ENCODE data around the gene GNAI2.
A peak's percentile ranks its signal among the peaks of the same experiment; 100 is the strongest.
"Not testable (repeated sequence)": the region's sequence is repeated elsewhere in the genome, so short reads cannot be mapped to it uniquely, and the experiment has no call there.

GNAI2 gene

DNA sequence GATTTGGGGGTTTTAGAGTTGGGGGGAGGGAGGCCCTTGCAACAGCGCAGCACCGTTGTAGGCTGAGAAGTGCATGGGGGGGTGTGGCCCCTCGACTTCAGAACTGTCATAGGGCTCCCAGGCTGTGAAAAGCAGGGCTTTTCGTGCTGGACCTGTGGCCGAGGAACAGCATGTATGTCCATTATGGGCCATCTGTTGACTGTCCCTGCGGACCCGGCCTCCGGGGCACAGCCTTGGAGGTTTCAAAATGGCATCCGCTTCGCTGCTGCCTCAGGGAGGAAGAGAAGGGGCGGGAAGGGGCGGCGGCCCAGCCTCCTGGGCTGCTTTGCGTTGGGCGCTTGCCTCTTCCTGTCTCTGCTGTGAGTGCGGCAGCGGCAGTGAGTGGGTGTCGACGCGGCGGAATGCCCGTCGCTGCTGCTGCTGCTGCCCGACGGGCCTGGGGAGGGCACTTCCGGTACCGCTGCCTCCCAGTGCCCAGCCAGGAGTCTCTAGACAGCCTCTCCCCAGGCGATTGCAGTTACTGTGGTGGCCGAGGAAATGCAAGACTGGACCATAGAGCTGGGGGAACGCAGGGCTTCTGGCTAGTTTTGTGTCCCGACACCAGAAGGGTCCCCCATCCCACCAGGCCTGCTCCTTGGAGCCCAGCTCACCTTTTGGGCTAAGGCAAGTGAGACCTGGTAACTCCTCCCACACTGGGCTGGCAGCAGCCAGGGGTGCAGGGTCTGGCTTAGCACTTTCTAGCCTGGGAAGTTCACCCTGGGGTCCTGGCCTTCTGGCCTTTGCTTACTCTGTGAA, 1.9 kb downstream of the GNAI2 start:
- in situ Hi-C loops (cut with MboI; ENCODE audit: low sequenced_read_pairs) = no loop called here
- Histone ChIP-seq H3K27me3 (ENCODE audit: low read depth) (no peaks in the 10 kb centered on the region), H3K36me3 (replicated peaks) (peaks cover 21% of the 10 kb centered on the region), H3K4me3 (peak overlapping the region; percentile 74), H3K9me3 (no peaks in the 10 kb centered on the region), H3K4me1 (peaks cover 22% of the 10 kb centered on the region)
- peak; percentile 67 to 84 for DNase-seq (ENCODE audit: low spot score in 2 of 2)

DNA sequence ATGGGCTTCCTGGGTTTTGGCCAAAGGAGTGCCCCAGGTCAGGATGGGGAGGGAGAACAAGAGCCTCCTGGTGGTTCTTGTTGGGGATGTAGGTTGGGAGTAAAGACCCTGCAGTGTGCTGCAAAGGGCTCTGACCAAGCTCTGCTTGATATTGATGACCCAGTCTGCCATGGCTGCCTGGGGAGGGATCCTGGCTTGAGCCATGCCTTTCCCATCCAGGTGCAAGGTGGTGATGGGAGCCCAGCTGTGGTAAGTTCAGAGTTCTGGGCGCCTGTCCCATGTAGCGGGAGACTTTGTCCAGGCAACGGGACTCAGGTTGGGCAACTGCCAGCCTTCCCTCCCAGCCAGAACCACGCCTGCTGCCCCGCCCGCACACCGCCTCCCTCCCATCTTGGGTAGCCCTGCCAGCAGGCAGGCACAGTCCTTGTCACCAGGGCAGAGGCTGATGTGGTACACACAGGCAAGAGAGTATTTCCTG, 2.6 kb downstream of the GNAI2 start:
- H3K27me3 ChIP-seq (ENCODE audit: low read depth) = no peaks in the 10 kb centered on the region
- DNase-seq (ENCODE audit: low spot score in 2 of 2) = peak in 1 of 2 experiments; percentile 50
- no peaks in the 10 kb centered on the region for H3K9me3 ChIP-seq
- peaks cover 22% of the 10 kb centered on the region for H3K4me1 ChIP-seq
- peak overlapping the region; percentile 74 for H3K4me3 ChIP-seq
- H3K36me3 ChIP-seq (replicated peaks) = peaks cover 21% of the 10 kb centered on the region
- in situ Hi-C loops (cut with MboI; ENCODE audit: low sequenced_read_pairs) = no loop called here

DNA sequence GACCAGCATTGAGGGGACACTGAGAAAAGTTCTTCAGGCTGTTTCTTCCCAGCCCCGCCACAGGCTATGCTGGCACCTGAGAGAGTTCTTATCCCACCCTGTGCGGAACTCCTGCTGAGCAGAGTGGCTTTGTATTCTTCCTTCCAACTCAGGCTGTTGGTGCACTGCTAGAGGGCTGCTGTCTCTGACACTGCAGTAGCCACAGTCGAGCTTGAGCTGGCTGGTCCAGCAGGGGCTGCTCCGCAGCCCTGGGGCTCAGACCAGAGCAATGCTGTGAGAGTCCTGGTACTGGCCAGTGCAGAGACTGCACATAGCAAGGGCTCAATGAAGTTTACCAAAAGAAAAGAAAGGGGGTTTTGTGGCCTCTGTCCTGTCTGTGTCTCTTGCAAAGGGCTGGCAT, 3.6 kb downstream of the GNAI2 start:
- no peaks in the 10 kb centered on the region for H3K27me3 ChIP-seq (ENCODE audit: low read depth)
- DNase-seq (ENCODE audit: low spot score in 2 of 2) = no peak
- H3K36me3 ChIP-seq (replicated peaks) = peaks cover 21% of the 10 kb centered on the region
- peaks cover 22% of the 10 kb centered on the region for H3K4me1 ChIP-seq
- no peaks in the 10 kb centered on the region for H3K9me3 ChIP-seq
- in situ Hi-C loops (cut with MboI; ENCODE audit: low sequenced_read_pairs) = no loop called here
- no peak overlapping the region for H3K4me3 ChIP-seq

GRCh38 chr3:50241163-50241562, 5.2 kb downstream of the GNAI2 start:
- Histone ChIP-seq H3K4me1 (peaks cover 26% of the 10 kb centered on the region), H3K27me3 (ENCODE audit: low read depth) (no peaks in the 10 kb centered on the region), H3K36me3 (replicated peaks) (peaks cover 21% of the 10 kb centered on the region), H3K4me3 (no peak overlapping the region), H3K9me3 (no peaks in the 10 kb centered on the region)
- in situ Hi-C loops (cut with MboI; ENCODE audit: low sequenced_read_pairs) = no loop called here
- peak; percentile 81 to 97 for DNase-seq (ENCODE audit: low spot score in 2 of 2)

DNA sequence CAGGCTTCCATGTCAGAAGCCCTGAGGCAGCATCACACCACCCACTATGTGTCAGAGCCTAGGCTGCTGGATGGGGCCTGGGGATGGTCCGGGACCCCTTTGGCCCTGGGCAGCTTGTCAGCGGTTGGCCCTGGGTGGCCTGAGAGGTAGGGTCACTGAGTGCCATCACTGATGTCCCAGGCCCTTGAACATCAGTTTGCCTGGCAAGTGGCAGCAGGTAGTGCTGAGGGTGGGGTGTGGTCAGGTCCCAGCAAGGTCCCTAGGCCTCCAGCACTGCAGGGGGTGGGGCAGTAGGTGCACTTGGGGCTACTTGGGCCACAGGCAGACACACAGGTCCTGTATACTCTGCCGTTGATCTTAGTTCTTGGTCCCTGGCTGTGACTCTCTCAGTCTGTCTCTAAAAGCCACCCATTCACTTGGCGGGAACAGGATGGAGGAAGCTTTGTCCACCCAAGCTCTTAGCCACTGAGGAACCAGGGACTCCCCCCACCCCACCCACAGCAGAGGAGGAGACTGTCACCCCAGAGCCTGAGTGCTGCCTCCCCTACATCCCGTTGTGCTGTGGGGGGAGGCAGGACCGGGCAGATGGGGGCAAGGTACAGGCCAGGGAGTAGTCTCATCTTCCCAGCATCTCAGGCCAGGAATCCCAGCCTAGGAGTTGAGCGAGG, 5.8 kb downstream of the GNAI2 start:
- in situ Hi-C loops (cut with MboI; ENCODE audit: low sequenced_read_pairs) = no loop called here
- Histone ChIP-seq H3K4me1 (peaks cover 30% of the 10 kb centered on the region), H3K27me3 (ENCODE audit: low read depth) (no peaks in the 10 kb centered on the region), H3K36me3 (replicated peaks) (peaks cover 21% of the 10 kb centered on the region), H3K9me3 (no peaks in the 10 kb centered on the region), H3K4me3 (no peak overlapping the region)
- no peak for DNase-seq (ENCODE audit: low spot score in 2 of 2)

DNA sequence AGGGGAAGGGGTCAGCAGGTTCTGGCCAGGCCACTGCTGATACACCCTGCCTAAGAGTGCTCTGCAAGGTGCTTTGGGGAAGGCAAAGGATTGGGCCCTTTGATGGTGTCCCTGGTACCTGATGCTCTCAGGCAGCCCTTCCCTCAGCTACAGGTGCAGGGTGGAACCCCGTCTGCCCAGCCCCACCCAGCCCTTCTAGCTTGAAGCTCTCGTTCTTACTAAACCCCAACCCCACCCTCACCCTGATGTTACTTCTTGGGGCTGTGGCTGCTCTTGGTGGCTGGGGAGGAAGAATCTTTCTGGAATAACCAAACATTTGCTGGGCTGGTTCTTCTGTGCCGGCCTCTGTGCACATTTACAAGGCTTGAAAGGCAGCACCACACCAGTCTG, 6.4 kb downstream of the GNAI2 start:
- no peak for DNase-seq (ENCODE audit: low spot score in 2 of 2)
- Histone ChIP-seq H3K4me3 (no peak overlapping the region), H3K4me1 (peaks cover 30% of the 10 kb centered on the region), H3K9me3 (no peaks in the 10 kb centered on the region), H3K27me3 (ENCODE audit: low read depth) (no peaks in the 10 kb centered on the region), H3K36me3 (replicated peaks) (peaks cover 21% of the 10 kb centered on the region)
- in situ Hi-C loops (cut with MboI; ENCODE audit: low sequenced_read_pairs) = no loop called here

DNA sequence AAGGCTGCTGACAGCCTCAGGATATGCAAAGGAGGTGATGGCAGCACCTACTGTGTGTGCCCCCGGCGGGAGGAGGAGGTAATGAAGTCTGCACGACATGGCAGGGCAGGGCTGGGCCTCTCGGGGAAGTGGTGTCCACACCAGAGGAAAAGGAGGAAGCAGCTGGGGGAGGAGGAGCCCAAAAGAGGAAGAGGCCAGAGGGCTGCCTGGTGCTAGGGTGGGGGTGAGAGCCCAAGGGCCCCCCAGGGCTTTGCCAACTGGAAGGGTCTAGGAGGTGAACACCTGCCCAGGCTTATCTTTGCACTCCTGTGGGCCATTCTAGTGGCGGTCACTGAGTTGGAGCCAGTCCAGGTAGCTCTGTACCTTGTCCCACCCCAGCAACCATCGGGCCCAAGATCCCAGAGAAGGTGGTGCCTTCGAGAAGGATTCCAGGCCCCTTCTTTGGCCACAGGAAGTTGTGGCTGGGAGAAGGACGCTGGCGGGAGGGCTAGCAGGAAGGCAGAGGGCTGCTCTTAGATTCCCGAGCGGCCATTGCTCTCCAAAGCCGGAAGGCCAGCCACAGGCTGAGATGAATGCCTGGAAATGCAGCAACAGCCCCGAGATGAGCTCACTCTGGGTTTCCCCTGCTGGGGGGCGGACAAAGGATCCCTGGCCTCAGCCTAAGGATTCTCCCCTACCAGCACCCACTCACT, 7.0 kb downstream of the GNAI2 start:
- no peaks in the 10 kb centered on the region for H3K9me3 ChIP-seq
- H3K4me3 ChIP-seq = no peak overlapping the region
- DNase-seq (ENCODE audit: low spot score in 2 of 2) = no peak
- peaks cover 30% of the 10 kb centered on the region for H3K4me1 ChIP-seq
- in situ Hi-C loops (cut with MboI; ENCODE audit: low sequenced_read_pairs) = no loop called here
- peaks cover 21% of the 10 kb centered on the region for H3K36me3 ChIP-seq (replicated peaks)
- H3K27me3 ChIP-seq (ENCODE audit: low read depth) = no peaks in the 10 kb centered on the region

GRCh38 chr3:50243543-50243895, 7.5 kb downstream of the GNAI2 start:
- peaks cover 26% of the 10 kb centered on the region for H3K4me1 ChIP-seq
- peaks cover 17% of the 10 kb centered on the region for H3K36me3 ChIP-seq (replicated peaks)
- in situ Hi-C loops (cut with MboI; ENCODE audit: low sequenced_read_pairs) = no loop called here
- H3K27me3 ChIP-seq (ENCODE audit: low read depth) = no peaks in the 10 kb centered on the region
- DNase-seq (ENCODE audit: low spot score in 2 of 2) = no peak
- no peak overlapping the region for H3K4me3 ChIP-seq
- H3K9me3 ChIP-seq = no peaks in the 10 kb centered on the region

DNA sequence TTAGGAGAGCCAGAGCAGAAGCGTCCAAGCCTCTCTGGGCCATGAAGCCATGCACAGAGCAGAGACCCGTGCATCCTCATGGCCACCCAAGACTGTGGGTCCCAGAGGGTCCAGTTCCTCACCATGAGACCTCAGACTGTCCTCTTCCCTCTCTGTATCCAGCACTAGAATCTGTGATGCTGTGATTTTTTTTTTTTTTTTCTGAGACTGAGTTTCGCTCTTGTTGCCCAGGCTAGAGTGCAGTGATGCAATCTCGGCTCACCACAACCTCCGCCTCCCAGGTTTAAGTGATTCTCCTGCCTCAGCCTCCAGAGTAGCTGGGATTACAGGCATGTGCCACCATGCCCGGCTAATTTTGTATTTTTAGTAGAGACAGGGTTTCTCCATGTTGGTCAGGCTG, 8.8 kb downstream of the GNAI2 start:
- DNase-seq (ENCODE audit: low spot score in 2 of 2); H3K27me3 ChIP-seq (ENCODE audit: low read depth); in situ Hi-C loops (cut with MboI; ENCODE audit: low sequenced_read_pairs); H3K9me3 ChIP-seq; H3K4me3 ChIP-seq: not testable (repeated sequence)
- Histone ChIP-seq H3K4me1 (peaks cover 26% of the 10 kb centered on the region), H3K36me3 (replicated peaks) (peaks cover 12% of the 10 kb centered on the region)

GRCh38 chr3:50245251-50245745, 9.3 kb downstream of the GNAI2 start:
- Histone ChIP-seq H3K27me3 (ENCODE audit: low read depth) (no peaks in the 10 kb centered on the region), H3K4me3 (no peak overlapping the region), H3K9me3 (no peaks in the 10 kb centered on the region), H3K4me1 (peaks cover 26% of the 10 kb centered on the region), H3K36me3 (replicated peaks) (peaks cover 12% of the 10 kb centered on the region)
- in situ Hi-C loops (cut with MboI; ENCODE audit: low sequenced_read_pairs) = no loop called here
- no peak for DNase-seq (ENCODE audit: low spot score in 2 of 2)

- H3K9me3 ChIP-seq = no peaks in the 10 kb centered on the region
- in situ Hi-C loops (cut with MboI; ENCODE audit: low sequenced_read_pairs) = no loop called here
- DNase-seq (ENCODE audit: low spot score in 2 of 2) = peak; percentile 60 to 96
- H3K36me3 ChIP-seq (replicated peaks) = peaks cover 12% of the 10 kb centered on the region
- peak overlapping the region; percentile 21 for H3K4me3 ChIP-seq
- peaks cover 20% of the 10 kb centered on the region for H3K4me1 ChIP-seq
- no peaks in the 10 kb centered on the region for H3K27me3 ChIP-seq (ENCODE audit: low read depth)
These were observed 10.0 kb downstream of the GNAI2 start for GRCh38 chr3:50245831-50246516.

- in situ Hi-C loops (cut with MboI; ENCODE audit: low sequenced_read_pairs) = no loop called here
- no peak for DNase-seq (ENCODE audit: low spot score in 2 of 2)
- Histone ChIP-seq H3K4me3 (peak overlapping the region; percentile 21; the same call in 1 of the 2 replicates), H3K36me3 (replicated peaks) (peaks cover 6% of the 10 kb centered on the region), H3K27me3 (ENCODE audit: low read depth) (no peaks in the 10 kb centered on the region), H3K4me1 (peaks cover 15% of the 10 kb centered on the region), H3K9me3 (no peaks in the 10 kb centered on the region)
These were observed 10.5 kb downstream of the GNAI2 start for GRCh38 chr3:50246517-50246954.

DNA sequence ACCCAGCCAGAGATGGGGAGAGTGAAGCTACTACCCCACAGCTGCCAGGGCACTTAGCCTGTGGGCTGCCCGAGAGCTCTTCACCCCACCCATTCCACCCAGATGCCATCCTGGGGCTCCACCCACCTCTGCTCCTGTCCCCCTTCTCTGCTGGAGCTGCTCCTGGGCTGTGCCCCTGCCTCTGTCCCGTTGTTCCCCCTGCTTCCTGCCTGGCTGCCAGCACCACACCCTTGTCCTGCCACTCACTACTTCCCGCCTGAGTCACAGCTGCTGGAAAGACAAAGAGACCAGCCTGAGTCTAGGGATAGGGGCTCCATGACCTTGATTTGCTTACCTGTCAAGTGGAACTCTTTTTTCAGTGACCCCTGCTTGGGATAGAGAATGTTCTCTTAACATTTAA, 12.4 kb downstream of the GNAI2 start:
- no peaks in the 10 kb centered on the region for H3K9me3 ChIP-seq
- peaks cover 11% of the 10 kb centered on the region for H3K4me1 ChIP-seq
- in situ Hi-C loops (cut with MboI; ENCODE audit: low sequenced_read_pairs) = no loop called here
- peaks cover 11% of the 10 kb centered on the region for H3K36me3 ChIP-seq (replicated peaks)
- DNase-seq (ENCODE audit: low spot score in 2 of 2) = no peak
- H3K4me3 ChIP-seq = no peak overlapping the region
- H3K27me3 ChIP-seq (ENCODE audit: low read depth) = no peaks in the 10 kb centered on the region
